T1000 (cell line): ENCODE measurements around the gene TRAF3.
"Not testable (repeated sequence)": the region's sequence is repeated elsewhere in the genome, so short reads cannot be mapped to it uniquely, and the experiment has no call there.

ENCODE experiments used
- DNase-seq: peaks from one replicate; lab custom pipeline; 2025; ENCODE audit warnings: mixed read lengths; lab: John Stamatoyannopoulos, UW

The TRAF3 gene

GRCh38 chr14:102923925-102924486, 146.8 kb downstream of the TRAF3 start:
- no peak for DNase-seq

- DNase-seq: no peak
Measured at GRCh38 chr14:102924632-102925588, 147.7 kb downstream of the TRAF3 start.

- DNase-seq: no peak
Measured at GRCh38 chr14:102925646-102926045, 148.4 kb downstream of the TRAF3 start.

- no peak for DNase-seq
Measured at GRCh38 chr14:102926104-102926503, 148.9 kb downstream of the TRAF3 start.

- DNase-seq: not testable (repeated sequence)
Measured at GRCh38 chr14:102926840-102927239, 149.6 kb downstream of the TRAF3 start.

- DNase-seq: no peak
Measured at GRCh38 chr14:102927346-102927877, 150.2 kb downstream of the TRAF3 start.

- DNase-seq: no peak
Measured at GRCh38 chr14:102927878-102928411, 150.7 kb downstream of the TRAF3 start.

GRCh38 chr14:102928412-102929240, 151.4 kb downstream of the TRAF3 start:
- DNase-seq: peak; percentile 25

GRCh38 chr14:102929241-102930137, 152.2 kb downstream of the TRAF3 start:
- no peak for DNase-seq

GRCh38 chr14:102930138-102930752, 153.0 kb downstream of the TRAF3 start:
- DNase-seq: no peak

GRCh38 chr14:102930753-102931579, 153.7 kb downstream of the TRAF3 start:
- no peak for DNase-seq

GRCh38 chr14:102931580-102932285, 154.5 kb downstream of the TRAF3 start:
- no peak for DNase-seq

- no peak for DNase-seq
Measured at GRCh38 chr14:102932484-102933248, 155.4 kb downstream of the TRAF3 start.

- DNase-seq: no peak
Measured at GRCh38 chr14:102933618-102934231, 156.5 kb downstream of the TRAF3 start.

GRCh38 chr14:102935756-102936155, 158.5 kb downstream of the TRAF3 start:
- no peak for DNase-seq

GRCh38 chr14:102937331-102938175, 160.3 kb downstream of the TRAF3 start:
- no peak for DNase-seq

- no peak for DNase-seq
Measured at GRCh38 chr14:102938191-102938590, 160.9 kb downstream of the TRAF3 start.
